Chondrocyte (in vitro differentiated cells): Measurements from ENCODE around the gene C14orf180. TPM values are rescaled to one million over a fixed set of nuclear protein-coding genes. Genes with fewer than 3 reads are reported as not detected.

Experiments used
- DNase-seq: peaks from one replicate; pipeline ENCODE4 v3.0.0; 2021; ENCODE audit warnings: mixed read lengths, low spot score
- H3K27ac Mint-ChIP-seq: one replicate; pipeline ENCODE4 v1.8.0; 2021; ENCODE audit warnings: mild to moderate bottlenecking, moderate library complexity, mixed read lengths; ENCODE audit not compliant: unreplicated experiment
- H3K27me3 Mint-ChIP-seq: 2 replicates; pipeline ENCODE4 v1.8.0; 2021; ENCODE audit warnings: low read depth, mixed read lengths
- H3K36me3 Mint-ChIP-seq: 2 replicates; pipeline ENCODE4 v1.8.0; 2021; ENCODE audit warnings: low read depth, mixed read lengths
- H3K4me1 Mint-ChIP-seq: 2 replicates; pipeline ENCODE4 v1.8.0; 2021; ENCODE audit warnings: low read depth, mild to moderate bottlenecking, mixed read lengths
- H3K4me3 Mint-ChIP-seq: one replicate; pipeline ENCODE4 v1.8.0; 2021; ENCODE audit warnings: mild to moderate bottlenecking, moderate library complexity, mixed read lengths; ENCODE audit not compliant: unreplicated experiment
- H3K9me3 Mint-ChIP-seq: 2 replicates; pipeline ENCODE4 v1.8.0; 2021; ENCODE audit warnings: low read depth, mixed read lengths
- CTCF ChIP-seq: fragments of 200-600 bp; sonication (generic); IDR thresholded peaks from 2 replicates; pipeline ENCODE4 v1.5.0; 2021; ENCODE audit warnings: antibody characterized with exemption, mild to moderate bottlenecking, moderate library complexity
- total RNA-seq: library from RNA; stranded (reverse); gene quantifications from 3 replicates; pipeline ENCODE4 v1.2.1, GENCODE V29; 2021

C14orf180 gene
- total RNA-seq, 1 donor from 2014 or later, result not detected

DNA sequence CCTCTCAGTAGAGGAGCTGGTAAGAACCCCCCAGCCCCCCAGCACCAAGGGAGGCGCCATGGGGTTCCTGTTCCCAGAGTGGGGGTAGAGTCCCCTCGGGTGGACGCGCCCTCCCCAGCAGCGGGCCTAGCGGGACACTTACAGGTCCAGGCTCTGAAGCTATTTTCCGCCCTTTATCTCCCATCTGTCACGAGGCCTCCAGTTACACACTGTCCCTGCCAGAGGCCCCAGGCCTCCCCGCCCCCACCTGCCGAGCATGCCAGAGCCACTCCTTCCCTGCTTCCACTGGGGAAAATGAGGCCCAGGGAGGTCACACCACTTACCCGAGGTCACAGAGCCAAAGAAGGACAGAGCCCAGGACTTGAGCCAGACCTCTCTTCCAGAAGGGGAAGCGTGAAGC, 3.1 kb downstream of the C14orf180 start:
- H3K9me3 Mint-ChIP-seq, result no peaks in the 10 kb centered on the region
- no peak for TF ChIP-seq CTCF
- H3K27ac Mint-ChIP-seq, result no peak overlapping the region
- H3K4me3 Mint-ChIP-seq, result no peak overlapping the region
- H3K36me3 Mint-ChIP-seq, result no peaks in the 10 kb centered on the region
- H3K4me1 Mint-ChIP-seq, result no peaks in the 10 kb centered on the region
- no peak for DNase-seq
- H3K27me3 Mint-ChIP-seq, result peaks cover 20% of the 10 kb centered on the region

DNA sequence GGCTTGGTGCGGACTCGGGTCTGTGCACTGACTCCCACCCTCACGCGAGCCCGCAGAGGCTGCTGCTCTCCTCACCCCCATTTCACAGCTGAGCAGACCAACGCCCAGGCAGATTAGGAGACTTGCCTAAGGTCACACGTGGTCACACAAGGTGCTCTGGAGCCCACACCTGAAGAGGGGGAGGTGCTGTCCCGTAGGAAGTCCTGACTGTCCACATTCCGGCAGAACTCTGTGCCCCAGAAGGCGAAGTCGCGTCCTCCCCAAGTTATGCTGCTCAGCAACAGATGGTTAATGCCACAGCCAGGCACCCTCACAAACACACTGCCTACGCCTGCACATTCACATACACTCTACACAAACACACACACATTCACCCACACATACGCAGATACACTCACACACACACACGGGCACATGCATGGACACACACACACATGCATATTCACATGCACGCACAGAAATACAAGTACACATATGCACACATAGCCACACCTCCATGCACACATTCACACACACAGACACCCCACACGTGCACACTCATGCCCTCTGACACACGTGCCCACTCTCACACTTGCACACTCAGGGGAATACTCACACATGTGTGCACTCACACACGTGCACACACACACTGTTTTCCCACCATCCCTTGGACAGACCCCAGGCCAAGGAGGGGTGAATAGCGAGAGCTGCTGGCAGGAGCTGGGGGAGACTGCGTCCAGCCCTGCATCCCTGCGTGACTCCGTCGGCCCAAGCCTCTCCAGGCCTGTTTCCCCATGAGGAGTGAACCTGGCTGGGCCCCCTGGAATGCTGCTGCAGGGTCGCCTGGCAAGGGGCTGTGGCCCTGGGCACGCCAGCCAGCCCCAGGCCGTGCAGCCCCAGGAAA, 4.1 kb downstream of the C14orf180 start:
- DNase-seq, result no peak
- H3K27ac Mint-ChIP-seq, result no peak overlapping the region

DNA sequence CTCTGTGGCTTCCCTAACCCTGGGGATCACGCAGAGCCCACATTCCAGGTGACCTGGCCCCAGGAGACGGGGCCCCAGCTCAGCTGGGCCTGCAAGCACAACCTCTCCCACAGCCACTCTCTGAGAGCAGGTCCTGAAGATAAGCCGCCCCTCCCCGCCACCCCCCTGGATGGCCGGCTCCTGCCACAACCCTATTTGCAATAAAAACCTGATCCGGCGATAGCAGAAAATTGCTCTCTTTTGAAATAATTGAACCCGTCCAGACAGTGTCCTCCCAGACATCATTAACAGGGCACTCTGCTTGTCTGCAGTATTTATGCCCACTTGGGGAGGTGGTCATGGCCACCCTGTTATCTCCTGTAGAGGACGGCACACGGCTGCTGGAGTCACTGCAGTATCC, 5.0 kb downstream of the C14orf180 start:
- H3K9me3 Mint-ChIP-seq, result no peaks in the 10 kb centered on the region
- no peak for DNase-seq
- H3K27ac Mint-ChIP-seq, result no peak overlapping the region
- H3K36me3 Mint-ChIP-seq, result no peaks in the 10 kb centered on the region
- no peaks in the 10 kb centered on the region for H3K4me1 Mint-ChIP-seq
- TF ChIP-seq CTCF, result no peak
- peaks cover 17% of the 10 kb centered on the region for H3K27me3 Mint-ChIP-seq
- no peak overlapping the region for H3K4me3 Mint-ChIP-seq

More for the DNA sequence above, 4.1 kb downstream of the C14orf180 start:
- no peaks in the 10 kb centered on the region for H3K9me3 Mint-ChIP-seq
- H3K27me3 Mint-ChIP-seq, result peaks cover 20% of the 10 kb centered on the region
- TF ChIP-seq CTCF, result no peak
- no peaks in the 10 kb centered on the region for H3K36me3 Mint-ChIP-seq
- no peaks in the 10 kb centered on the region for H3K4me1 Mint-ChIP-seq
- no peak overlapping the region for H3K4me3 Mint-ChIP-seq

GRCh38 chr14:104585966-104586697, 6.6 kb downstream of the C14orf180 start:
- DNase-seq, result no peak
- H3K27me3 Mint-ChIP-seq, result peaks cover 22% of the 10 kb centered on the region
- no peaks in the 10 kb centered on the region for H3K36me3 Mint-ChIP-seq
- H3K9me3 Mint-ChIP-seq, result no peaks in the 10 kb centered on the region
- no peak overlapping the region for H3K27ac Mint-ChIP-seq
- TF ChIP-seq CTCF, result no peak
- no peak overlapping the region for H3K4me3 Mint-ChIP-seq
- H3K4me1 Mint-ChIP-seq, result no peaks in the 10 kb centered on the region

DNA sequence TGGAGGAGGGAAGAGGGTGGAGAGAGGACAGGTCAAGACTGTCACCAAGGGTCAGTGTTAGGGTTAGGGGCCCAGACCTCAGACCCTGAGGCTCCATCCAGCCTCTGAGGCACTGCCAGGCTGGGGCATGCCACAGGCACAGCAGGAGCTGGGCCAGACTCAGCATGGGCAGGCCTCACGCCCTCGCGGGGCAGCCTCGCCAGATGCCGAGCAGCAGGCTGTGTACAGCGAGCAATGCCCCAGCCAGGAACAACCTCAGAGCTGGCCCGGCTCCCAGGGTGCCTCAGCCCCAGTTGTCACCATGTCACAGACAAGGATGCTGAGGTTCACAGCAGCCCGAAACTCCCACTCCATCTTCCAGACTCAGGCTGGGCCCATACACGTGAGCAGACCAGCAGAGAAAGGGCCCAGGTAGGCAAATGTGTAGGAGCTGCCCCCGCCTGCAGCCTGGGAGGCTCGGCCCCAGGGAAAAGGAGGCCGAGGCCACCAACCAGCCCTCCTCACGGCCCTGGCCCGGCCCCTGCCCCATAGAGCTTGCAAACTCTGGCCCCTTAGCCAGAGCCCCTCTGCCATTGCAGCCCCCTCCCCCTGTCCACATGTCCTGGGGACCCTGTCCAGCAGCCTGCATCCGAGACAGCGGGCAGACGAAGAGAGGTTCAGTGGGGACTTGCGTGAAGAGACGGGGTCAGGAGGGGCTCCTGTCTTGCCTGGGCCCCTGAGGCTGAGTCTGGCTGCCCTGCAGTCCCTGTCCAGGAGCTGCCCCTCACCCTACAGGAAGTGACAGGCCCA, 7.5 kb downstream of the C14orf180 start:
- DNase-seq, result no peak
- H3K27ac Mint-ChIP-seq, result no peak overlapping the region
- H3K27me3 Mint-ChIP-seq, result peaks cover 22% of the 10 kb centered on the region
- no peaks in the 10 kb centered on the region for H3K36me3 Mint-ChIP-seq
- H3K4me1 Mint-ChIP-seq, result no peaks in the 10 kb centered on the region
- H3K9me3 Mint-ChIP-seq, result no peaks in the 10 kb centered on the region
- no peak overlapping the region for H3K4me3 Mint-ChIP-seq
- TF ChIP-seq CTCF, result no peak
